HG03066 (cell line): ENCODE measurements around the gene MTCL1.

Source experiments
- ATAC-seq: cut with Tn5 transposase; IDR thresholded peaks from one replicate; pipeline ENCODE4 v1.9.1; 2021; ENCODE audit warnings: low read depth; ENCODE audit not compliant: unreplicated experiment

The MTCL1 gene

GRCh38 chr18:8854550-8854949 is 149.2 kb downstream of the MTCL1 start:
- ATAC-seq: no peak

- ATAC-seq: no peak
These were observed 149.6 kb downstream of the MTCL1 start for GRCh38 chr18:8854962-8855361.

DNA sequence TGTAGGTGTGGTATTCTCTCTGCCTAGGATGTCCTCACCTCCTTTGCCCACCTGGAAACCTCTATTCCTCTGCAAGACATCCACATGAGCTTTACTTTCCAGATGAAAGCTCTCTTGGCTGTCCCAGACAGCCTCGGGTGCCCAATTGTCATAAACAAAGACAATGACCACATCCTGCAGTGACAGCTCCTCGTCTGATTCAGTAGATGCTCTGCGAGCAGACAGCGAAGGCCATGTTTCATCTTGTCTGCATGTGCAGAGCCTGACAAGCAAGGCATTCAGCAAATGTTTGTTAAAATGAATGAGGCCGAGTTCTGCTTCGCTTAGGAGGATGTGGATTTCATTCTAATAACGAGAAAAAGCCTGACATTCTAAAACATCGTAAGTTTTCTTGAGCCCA is 150.9 kb downstream of the MTCL1 start:
- no peak for ATAC-seq

GRCh38 chr18:8856769-8857393 is 151.5 kb downstream of the MTCL1 start:
- ATAC-seq: no peak

DNA sequence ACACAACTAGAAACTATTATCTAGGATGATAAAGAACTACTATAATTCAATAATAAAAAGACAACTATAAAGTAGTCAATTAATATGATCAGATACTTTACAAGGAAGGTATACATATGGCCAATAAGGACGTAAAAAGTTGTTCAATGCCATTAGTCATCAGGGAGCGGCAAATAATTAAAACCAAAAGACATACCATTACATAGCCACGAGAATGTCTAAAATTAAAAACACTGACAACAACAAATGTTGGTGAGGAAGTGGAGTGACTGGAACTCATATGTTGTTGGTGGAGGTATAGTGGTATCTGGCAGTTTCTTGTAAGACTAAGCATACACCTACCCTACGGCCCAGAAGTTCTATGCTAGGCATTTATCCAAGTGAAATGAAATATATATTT is 152.4 kb downstream of the MTCL1 start:
- ATAC-seq: no peak

GRCh38 chr18:8858888-8859511 is 153.6 kb downstream of the MTCL1 start:
- ATAC-seq: no peak

- no peak for ATAC-seq
These were observed 155.7 kb downstream of the MTCL1 start for GRCh38 chr18:8860845-8861642.

- no peak for ATAC-seq
These were observed 158.1 kb downstream of the MTCL1 start for GRCh38 chr18:8863427-8863826.

DNA sequence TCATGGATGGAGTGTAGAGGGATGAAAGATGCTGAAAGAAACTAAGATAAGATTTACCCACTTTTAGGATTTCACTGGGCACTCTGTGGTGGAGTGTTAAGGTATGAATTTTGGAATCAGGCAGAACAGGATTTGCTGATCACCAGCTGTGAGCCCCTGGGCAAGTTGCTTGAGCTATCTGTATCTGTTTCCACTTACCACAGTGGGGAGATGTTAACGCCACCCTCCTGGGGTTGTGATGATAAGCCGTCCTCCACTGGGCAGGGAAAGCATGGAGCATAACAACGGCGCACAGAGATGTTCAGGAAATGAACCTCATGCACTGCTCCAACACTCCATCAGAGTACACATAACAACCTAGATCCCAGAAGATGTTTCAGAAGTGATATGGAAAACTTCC is 160.6 kb downstream of the MTCL1 start:
- ATAC-seq: no peak

DNA sequence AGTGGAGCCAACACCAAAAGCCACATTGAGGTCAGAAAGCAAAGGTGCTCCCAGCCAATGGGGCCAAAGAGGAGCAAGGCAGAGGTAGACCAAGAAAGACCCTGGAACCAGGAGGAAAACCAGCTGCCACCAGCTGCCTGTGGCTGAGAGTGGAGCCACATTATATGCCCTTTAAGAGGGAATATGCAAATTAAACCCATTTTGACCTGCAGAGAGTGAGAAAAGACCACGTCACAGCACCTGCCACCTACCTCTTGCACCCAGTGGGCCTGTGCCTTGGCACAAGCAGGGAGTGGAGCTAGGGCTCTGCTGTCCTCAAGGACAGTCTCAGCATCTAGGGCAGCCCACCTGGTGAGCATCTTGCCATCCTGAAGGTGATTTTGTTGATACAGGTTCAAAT is 161.3 kb downstream of the MTCL1 start:
- no peak for ATAC-seq

- ATAC-seq: no peak
These were observed 162.9 kb downstream of the MTCL1 start for GRCh38 chr18:8868276-8868675.

GRCh38 chr18:8868779-8869415 is 163.5 kb downstream of the MTCL1 start:
- ATAC-seq: no peak

DNA sequence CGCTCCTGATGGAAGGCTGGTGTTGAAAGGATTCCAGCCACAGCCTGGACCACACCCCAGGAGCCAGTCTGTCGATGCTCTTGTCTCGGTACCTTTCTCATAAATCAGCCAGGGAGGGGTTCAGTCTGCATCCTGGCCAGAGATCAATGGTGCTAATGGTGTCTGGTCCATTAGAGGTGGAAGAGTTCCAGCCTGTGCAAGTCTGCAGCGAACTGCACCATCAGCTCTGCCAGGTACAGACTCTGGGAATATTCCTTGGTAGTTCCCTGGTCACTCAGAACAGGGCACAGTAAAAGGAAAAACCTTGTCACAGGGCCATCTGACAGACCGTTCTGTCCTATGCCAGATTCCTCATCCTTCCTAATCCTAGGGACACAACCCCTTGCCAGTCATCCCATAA is 164.3 kb downstream of the MTCL1 start:
- no peak for ATAC-seq

DNA sequence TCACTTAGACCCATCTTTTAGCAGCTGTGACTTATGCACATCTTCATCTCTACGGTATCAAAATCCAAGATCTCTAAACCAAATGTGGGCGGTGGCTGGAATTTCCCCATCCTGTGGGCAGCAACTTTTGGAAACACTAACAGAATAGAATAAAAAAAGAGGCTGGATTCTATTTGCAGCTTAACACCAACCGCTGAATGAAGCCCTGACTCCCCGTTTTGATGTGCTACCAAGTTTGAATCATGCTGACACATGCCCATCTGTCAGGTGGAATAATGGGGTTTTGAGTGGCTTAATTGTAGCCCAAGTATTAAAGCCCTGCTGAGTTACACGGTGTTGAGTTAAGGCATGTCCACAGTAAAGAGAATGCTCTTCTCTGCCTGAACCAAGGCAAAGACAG is 165.2 kb downstream of the MTCL1 start:
- ATAC-seq: no peak

DNA sequence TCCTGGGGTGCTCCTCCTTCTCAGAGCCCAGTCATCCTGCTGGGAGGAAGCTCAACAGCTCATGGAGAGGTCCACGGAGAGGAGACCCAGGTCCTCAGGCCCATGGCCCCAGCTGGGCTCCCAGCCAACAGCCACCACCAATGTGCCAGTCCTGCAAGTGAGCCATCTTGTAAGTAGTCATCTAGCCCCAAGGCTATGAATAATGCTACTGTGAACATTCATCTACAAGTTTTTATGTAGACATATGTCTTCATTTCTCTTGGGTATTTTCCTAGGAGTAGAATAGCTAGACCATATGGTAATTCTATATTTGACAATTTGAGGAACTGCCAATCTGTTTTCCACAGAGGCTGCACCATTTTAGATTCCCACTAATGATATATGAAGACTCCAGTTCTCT is 166.1 kb downstream of the MTCL1 start:
- no peak for ATAC-seq

GRCh38 chr18:8874872-8875271 is 169.5 kb downstream of the MTCL1 start:
- ATAC-seq: no peak

- no peak for ATAC-seq
These were observed 171.5 kb downstream of the MTCL1 start for GRCh38 chr18:8876887-8877286.

DNA sequence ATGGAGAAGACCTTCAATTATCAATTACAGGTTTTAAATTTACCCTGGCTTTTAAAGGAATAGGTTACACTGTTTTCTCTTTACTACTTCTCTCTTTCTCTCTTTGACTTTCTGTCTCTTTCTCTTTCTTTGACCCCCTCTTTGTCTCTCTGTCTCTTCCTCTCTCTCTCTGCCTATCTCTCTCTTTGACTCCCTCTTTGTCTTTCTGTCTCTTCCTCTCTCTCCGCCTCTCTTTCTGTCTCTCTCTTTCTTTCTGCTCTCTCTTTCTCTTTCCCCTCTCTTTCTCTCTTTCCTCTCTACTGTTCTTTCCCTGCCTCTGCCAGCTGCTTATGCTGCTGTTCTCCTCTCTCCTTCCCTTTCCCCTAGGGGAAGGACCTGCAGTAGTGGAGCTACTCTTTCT is 175.7 kb downstream of the MTCL1 start:
- no peak for ATAC-seq
